Panc1 (cell line): Measurements from ENCODE around the gene CDH13. TPM values are rescaled to one million over a fixed set of nuclear protein-coding genes. Genes with fewer than 3 reads are reported as not detected.

Experiments used
- ATAC-seq: fragments of 200-7000 bp; cut with Tn5 transposase; 2 replicates; pipeline ENCODE4 v1.9.1; 2020; ENCODE audit warnings: mild to moderate bottlenecking, moderate library complexity
- BruUV-seq: library from RNA; stranded (reverse); fragments of 400-500 nt; replicated peaks from 2 replicates; lab custom pipeline; 2021; lab: Mats Ljungman, UMichigan
- CTCF ChIA-PET: fragments of 300-600 bp; sonication (Branson Sonifier 250); formaldehyde crosslinking; loops from one replicate; lab custom pipeline; 2022; ENCODE audit warnings: antibody characterized with exemption; lab: Charles Lee
- POLR2A ChIA-PET: fragments of 300-600 bp; sonication (Branson Sonifier 250); formaldehyde crosslinking; loops from one replicate; lab custom pipeline; 2022; ENCODE audit warnings: antibody characterized with exemption; lab: Charles Lee
- DNase-seq: peaks from one replicate; pipeline ENCODE4 v3.0.0-alpha.2; 2010; ENCODE audit warnings: low read depth, low spot score
- H3K27ac ChIP-seq: 2 replicates; pipeline ENCODE4 v1.5.1; 2011; ENCODE audit warnings: mild to moderate bottlenecking, low read length, inconsistent platforms
- H3K27me3 ChIP-seq: fragments of 200-500 bp; sonication (Bioruptor generic); 2 replicates; pipeline ENCODE4 v1.6.0; 2014; ENCODE audit warnings: low read length, inconsistent platforms; ENCODE audit not compliant: control insufficient read depth, insufficient read depth
- H3K36me3 ChIP-seq: fragments of 200-500 bp; sonication (Bioruptor generic); 2 replicates; pipeline ENCODE4 v1.5.1; 2014; ENCODE audit warnings: inconsistent platforms, mild to moderate bottlenecking, low read length, moderate library complexity; ENCODE audit not compliant: control insufficient read depth, insufficient read depth
- H3K4me1 ChIP-seq: 2 replicates; pipeline ENCODE4 v1.5.1; 2011; ENCODE audit warnings: inconsistent platforms, mild to moderate bottlenecking, low read length, moderate library complexity; ENCODE audit not compliant: control insufficient read depth, insufficient read depth
- H3K4me3 ChIP-seq, 2 experiments: 2 replicates each; pipeline ENCODE4 v1.5.1; 2011 to 2012; ENCODE audit warnings: low read depth in 2 of 2, low read length in 2 of 2, mild to moderate bottlenecking in 2 of 2, inconsistent platforms in 1 of 2, moderate library complexity in 1 of 2
- H3K9me3 ChIP-seq: fragments of 200-500 bp; sonication (Bioruptor generic); 2 replicates; pipeline ENCODE4 v1.5.1; 2014; ENCODE audit warnings: low read depth, mild to moderate bottlenecking, inconsistent platforms, low read length, moderate library complexity; ENCODE audit not compliant: control insufficient read depth, insufficient read depth
- POLR2AphosphoS5 ChIP-seq: IDR thresholded peaks from 2 replicates; pipeline ENCODE4 v1.6.1; 2012; ENCODE audit warnings: mild to moderate bottlenecking, low read depth, low read length, moderate library complexity
- REST ChIP-seq, 2 experiments: IDR thresholded peaks; 2 replicates each; pipeline ENCODE4 v1.6.1; 2011 to 2012; ENCODE audit warnings: low read depth in 2 of 2, control low read depth in 1 of 2, low read length in 1 of 2, mild to moderate bottlenecking in 1 of 2, moderate library complexity in 1 of 2; ENCODE audit not compliant: insufficient read depth in 1 of 2
- SIN3A ChIP-seq: IDR thresholded peaks from 2 replicates; pipeline ENCODE4 v1.6.1; 2012; ENCODE audit warnings: low read depth, mild to moderate bottlenecking, low read length, moderate library complexity, borderline replicate concordance; ENCODE audit not compliant: insufficient read depth
- TCF7L2 ChIP-seq: IDR thresholded peaks from 2 replicates; pipeline ENCODE4 v1.6.1; 2011; ENCODE audit warnings: mild to moderate bottlenecking, low read depth, low read length, inconsistent platforms
- in situ Hi-C: cut with HindIII; loops from 2 replicates; pipeline ENCODE4 v1.10.0; 2016; ENCODE audit warnings: low sequenced_read_pairs, low pct_unique_long_range_greater_than_20kb
- intact Hi-C: fragments of 100-400 bp; cut with micrococcal nuclease; formaldehyde crosslinking; loops from one replicate; pipeline ENCODE4 v1.10.0; 2022; ENCODE audit not compliant: unreplicated experiment
- total RNA-seq: library from RNA; stranded (reverse); gene quantifications from one replicate; pipeline ENCODE4 v1.2.1, GENCODE V29; 2021; ENCODE audit not compliant: unreplicated experiment
- TF ChIP-seq, protein P1 (sequence below): fragments of 450-650 bp; IDR thresholded peaks from 2 replicates; pipeline ENCODE4 v1.5.1; 2017; ENCODE audit warnings: mild to moderate bottlenecking

The CDH13 gene
- total RNA-seq, 1 experiment from 2014 or later = not detected

DNA sequence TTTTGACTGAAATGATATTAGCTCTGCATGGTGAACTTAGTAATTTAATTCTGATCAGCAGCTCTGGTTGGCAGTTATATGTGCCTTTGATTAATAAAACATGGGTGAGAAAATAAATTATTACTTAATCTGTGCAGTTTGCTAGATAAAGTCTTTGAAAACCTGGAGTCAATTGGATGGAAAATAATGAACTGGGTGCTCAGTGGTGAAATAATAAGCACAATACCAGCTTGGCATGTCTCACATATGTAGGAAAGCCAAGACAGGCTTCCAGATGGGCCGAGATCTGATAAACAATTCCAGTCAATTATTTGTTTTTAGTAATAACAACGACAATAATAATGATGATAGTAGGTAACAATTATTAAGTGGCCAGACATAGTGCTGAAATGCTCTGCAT, 326.7 kb downstream of the CDH13 start:
- no peaks in the 10 kb centered on the region for H3K4me1 ChIP-seq
- no peaks in the 10 kb centered on the region for H3K36me3 ChIP-seq
- in situ Hi-C loops = no loop called here
- ATAC-seq = no peak
- CTCF ChIA-PET = no interaction called here
- no peak for DNase-seq
- intact Hi-C loops = no loop called here
- TF ChIP-seq REST (IDR thresholded peaks at IDR 0.05; ENCODE audit: insufficient read depth in 1 of 2, low read depth in 2 of 2, low read length in 1 of 2) (no peak), SIN3A (no peak), POLR2AphosphoS5 (no peak), TCF7L2 (no peak)
- TF ChIP-seq, protein P1, sequence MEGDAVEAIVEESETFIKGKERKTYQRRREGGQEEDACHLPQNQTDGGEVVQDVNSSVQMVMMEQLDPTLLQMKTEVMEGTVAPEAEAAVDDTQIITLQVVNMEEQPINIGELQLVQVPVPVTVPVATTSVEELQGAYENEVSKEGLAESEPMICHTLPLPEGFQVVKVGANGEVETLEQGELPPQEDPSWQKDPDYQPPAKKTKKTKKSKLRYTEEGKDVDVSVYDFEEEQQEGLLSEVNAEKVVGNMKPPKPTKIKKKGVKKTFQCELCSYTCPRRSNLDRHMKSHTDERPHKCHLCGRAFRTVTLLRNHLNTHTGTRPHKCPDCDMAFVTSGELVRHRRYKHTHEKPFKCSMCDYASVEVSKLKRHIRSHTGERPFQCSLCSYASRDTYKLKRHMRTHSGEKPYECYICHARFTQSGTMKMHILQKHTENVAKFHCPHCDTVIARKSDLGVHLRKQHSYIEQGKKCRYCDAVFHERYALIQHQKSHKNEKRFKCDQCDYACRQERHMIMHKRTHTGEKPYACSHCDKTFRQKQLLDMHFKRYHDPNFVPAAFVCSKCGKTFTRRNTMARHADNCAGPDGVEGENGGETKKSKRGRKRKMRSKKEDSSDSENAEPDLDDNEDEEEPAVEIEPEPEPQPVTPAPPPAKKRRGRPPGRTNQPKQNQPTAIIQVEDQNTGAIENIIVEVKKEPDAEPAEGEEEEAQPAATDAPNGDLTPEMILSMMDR = no peak
- POLR2A ChIA-PET = no interaction called here
- no peak overlapping the region for H3K27ac ChIP-seq
- H3K9me3 ChIP-seq = no peaks in the 10 kb centered on the region
- BruUV-seq = no TSS peak
- H3K4me3 ChIP-seq = no peak overlapping the region
- no peaks in the 10 kb centered on the region for H3K27me3 ChIP-seq

- BruUV-seq = no TSS peak
- Histone ChIP-seq H3K9me3 (no peaks in the 10 kb centered on the region), H3K27ac (no peak overlapping the region), H3K36me3 (no peaks in the 10 kb centered on the region), H3K4me3 (no peak overlapping the region), H3K4me1 (no peaks in the 10 kb centered on the region), H3K27me3 (no peaks in the 10 kb centered on the region)
- ChIA-PET POLR2A (no interaction called here), CTCF (no interaction called here)
- intact Hi-C loops = no loop called here
- TF ChIP-seq REST (IDR thresholded peaks at IDR 0.05; ENCODE audit: insufficient read depth in 1 of 2, low read depth in 2 of 2, low read length in 1 of 2) (no peak), POLR2AphosphoS5 (no peak), TCF7L2 (no peak), SIN3A (no peak)
- TF ChIP-seq, protein P1 = no peak
- in situ Hi-C loops = no loop called here
- ATAC-seq (no peak), DNase-seq (no peak)
Observed at GRCh38 chr16:82954224-82954929, 327.6 kb downstream of the CDH13 start.
